Kidney (tissue), 14 donors: Measurements from ENCODE around the gene SEC31A. TPM values are rescaled to one million over a fixed set of nuclear protein-coding genes. Genes with fewer than 3 reads are reported as not detected.

Source experiments
- DNase-seq, 5 donors: peaks; one replicate each; pipeline ENCODE4 v3.0.0-alpha.2; 2013 to 2020
- FAIRE-seq: peaks from 2 replicates; lab custom pipeline; 2012; peaks lifted over from hg19 to GRCh38; lab: Jason Lieb, UNC
- H3K27ac ChIP-seq, 2 donors: one replicate each; pipeline ENCODE4 v1.7.0; 2013; ENCODE audit warnings: low read depth in 2 of 2, low read length in 2 of 2, inconsistent platforms in 1 of 2
- H3K27me3 ChIP-seq: one replicate; pipeline ENCODE4 v1.7.1; 2013; ENCODE audit warnings: low read length, inconsistent platforms; ENCODE audit not compliant: control insufficient read depth, insufficient read depth
- H3K36me3 ChIP-seq, 3 donors: one replicate each; pipeline versions ENCODE4 v1.7.0 to v1.7.1; 2013; ENCODE audit warnings: low read length in 3 of 3, control low read depth in 1 of 3, inconsistent platforms in 1 of 3; ENCODE audit not compliant: insufficient read depth in 3 of 3, control insufficient read depth in 2 of 3
- H3K4me1 ChIP-seq, 3 donors: one replicate each; pipeline versions ENCODE4 v1.7.0 to v1.7.1; 2013; ENCODE audit warnings: low read length in 3 of 3, inconsistent platforms in 1 of 3, low read depth in 1 of 3; ENCODE audit not compliant: control insufficient read depth in 2 of 3, insufficient read depth in 2 of 3
- H3K4me3 ChIP-seq, 3 donors: one replicate each; pipeline versions ENCODE4 v1.7.0 to v1.8.1; 2013; ENCODE audit warnings: low read length in 3 of 3, control low read depth in 1 of 3, inconsistent platforms in 1 of 3
- H3K9ac ChIP-seq, 3 donors: one replicate each; pipeline versions ENCODE4 v1.7.0 to v1.7.1; 2013; ENCODE audit warnings: low read length in 3 of 3, control low read depth in 1 of 3, inconsistent platforms in 1 of 3
- H3K9me3 ChIP-seq, 3 donors: one replicate each; pipeline versions ENCODE4 v1.7.0 to v1.7.1; 2013; ENCODE audit warnings: low read length in 3 of 3, control low read depth in 1 of 3, inconsistent platforms in 1 of 3; ENCODE audit not compliant: control insufficient read depth in 2 of 3, insufficient read depth in 1 of 3
- CTCF ChIP-seq: IDR thresholded peaks from 3 replicates; pipeline ENCODE4 v1.5.1; 2012; ENCODE audit warnings: mild to moderate bottlenecking, moderate library complexity, borderline replicate concordance; ENCODE audit not compliant: insufficient read depth; ENCODE audit errors: extremely low read depth
- intact Hi-C: fragments of 100-400 bp; cut with DNase I; formaldehyde crosslinking; loops from one replicate; pipeline ENCODE4 v1.11.1; 2022
- polyA plus RNA-seq: library from polyadenylated mRNA; stranded (reverse); fragments of 350-450 nt; fragmentation: Illumina TruSeq; extraction: RNeasy Lipid Tissue Mini Kit (QIAGEN cat#74804); gene quantifications from one replicate; pipeline ENCODE4 v1.2.3, GENCODE V29; 2014; ENCODE audit warnings: low read depth, low replicate concordance; ENCODE audit not compliant: insufficient read depth
- total RNA-seq: library from RNA; stranded (reverse); fragmentation: NEBNext Ultra II Directional; extraction: Animal tissue kit (Norgen Biotek cat#: 25700); gene quantifications from one replicate; pipeline ENCODE4 v1.2.1, GENCODE V29; 2021
- donor health status: control.
- donor health status: control.
- donor health status: control.
- donor health status: control.
- donor health status: control.
- donor health status: DM: yes; HTN: yes; CAD: no.
- donor health status: Normal renal cell carcinoma (clear cell type).

The SEC31A gene
- total and polyA plus RNA-seq, 2 donors from 2014 or later = 104 to 204 TPM

GRCh38 chr4:82909326-82909725, 18.4 kb upstream of the SEC31A start:
- no peak for FAIRE-seq
- no peak overlapping the region for H3K9ac ChIP-seq
- TF ChIP-seq CTCF = no peak
- no peak for DNase-seq
- H3K9me3 ChIP-seq = no peaks in the 10 kb centered on the region
- no peaks in the 10 kb centered on the region for H3K27me3 ChIP-seq
- intact Hi-C loops = no loop called here
- H3K4me1 ChIP-seq = no peaks in the 10 kb centered on the region
- no peak overlapping the region for H3K4me3 ChIP-seq
- H3K36me3 ChIP-seq = peaks cover 0 to 7% (median 6%) of the 10 kb centered on the region in 3 donors
- no peak overlapping the region for H3K27ac ChIP-seq

DNA sequence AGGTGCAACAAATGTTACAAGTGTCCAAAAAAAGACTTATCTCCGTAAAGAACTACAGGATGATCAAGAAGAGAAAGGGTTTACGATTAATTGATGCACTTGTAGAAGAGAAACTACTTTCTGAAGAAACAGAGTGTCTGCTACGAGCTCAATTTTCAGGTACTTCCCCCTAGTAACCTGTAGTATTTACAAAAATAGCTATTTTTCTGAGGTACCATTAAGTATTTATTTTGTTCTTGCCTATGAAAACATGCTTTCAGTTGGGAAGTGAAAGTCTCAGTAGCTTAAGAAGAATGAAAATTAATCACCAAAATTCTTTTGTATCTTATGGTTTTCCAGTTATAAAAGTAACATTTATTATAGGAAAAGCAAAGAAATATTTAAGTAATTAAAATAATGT, 15.5 kb upstream of the SEC31A start:
- no peak overlapping the region for H3K9ac ChIP-seq
- no peak overlapping the region for H3K27ac ChIP-seq
- H3K36me3 ChIP-seq = peaks cover 0 to 5% (median 0%) of the 10 kb centered on the region in 3 donors
- H3K4me1 ChIP-seq = peaks cover 0 to 4% (median 0%) of the 10 kb centered on the region in 3 donors
- TF ChIP-seq CTCF = no peak
- no peaks in the 10 kb centered on the region for H3K27me3 ChIP-seq
- intact Hi-C loops = no loop called here
- no peak overlapping the region for H3K4me3 ChIP-seq
- no peaks in the 10 kb centered on the region for H3K9me3 ChIP-seq
- no peak for DNase-seq
- no peak for FAIRE-seq

DNA sequence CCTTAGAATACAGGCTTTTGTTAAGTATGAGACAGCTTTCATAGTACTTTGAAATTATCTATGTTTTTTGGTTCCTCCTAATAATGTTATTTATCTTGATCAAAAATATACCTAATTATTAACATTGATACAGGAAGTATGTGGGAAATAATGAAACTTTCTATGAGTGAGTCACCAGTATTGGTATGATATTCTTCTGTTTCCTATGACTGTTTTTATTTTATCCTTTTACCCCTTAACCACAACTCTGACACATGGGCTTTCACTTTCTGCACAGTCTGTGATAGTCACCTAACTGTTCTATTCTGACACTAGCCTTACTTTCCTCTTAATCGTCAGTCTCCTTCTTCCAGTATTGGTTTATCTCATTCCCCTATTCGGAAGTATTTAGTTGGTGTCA, 14.3 kb upstream of the SEC31A start:
- no peaks in the 10 kb centered on the region for H3K9me3 ChIP-seq
- DNase-seq (no peak), FAIRE-seq (no peak)
- intact Hi-C loops = no loop called here
- peaks cover 0 to 4% (median 0%) of the 10 kb centered on the region in 3 donors for H3K4me1 ChIP-seq
- H3K27ac ChIP-seq = no peak overlapping the region
- no peak overlapping the region for H3K9ac ChIP-seq
- no peaks in the 10 kb centered on the region for H3K27me3 ChIP-seq
- no peak overlapping the region for H3K4me3 ChIP-seq
- H3K36me3 ChIP-seq = peaks cover 0 to 2% (median 0%) of the 10 kb centered on the region in 3 donors
- no peak for TF ChIP-seq CTCF

GRCh38 chr4:82903737-82904136, 12.8 kb upstream of the SEC31A start:
- Histone ChIP-seq H3K9ac (no peak overlapping the region), H3K27ac (no peak overlapping the region), H3K9me3 (no peaks in the 10 kb centered on the region), H3K36me3 (peaks cover 0 to 2% (median 0%) of the 10 kb centered on the region in 3 donors), H3K4me3 (no peak overlapping the region), H3K4me1 (peaks cover 0 to 8% (median 0%) of the 10 kb centered on the region in 3 donors), H3K27me3 (no peaks in the 10 kb centered on the region)
- no peak for FAIRE-seq
- TF ChIP-seq CTCF = no peak
- no peak for DNase-seq
- intact Hi-C loops = no loop called here
